GM12891 (cell line): ENCODE data around the gene ZFP36L2. TPM values are rescaled to one million over a fixed set of nuclear protein-coding genes. Genes with fewer than 3 reads are reported as not detected.

ENCODE experiments used
- DNase-seq: peaks from one replicate; pipeline ENCODE4 v3.0.0; 2011; ENCODE audit warnings: low spot score; ENCODE audit not compliant: insufficient read length
- FAIRE-seq: peaks from 2 replicates; lab custom pipeline; 2011; peaks lifted over from hg19 to GRCh38; lab: Jason Lieb, UNC
- PAX5 ChIP-seq: IDR thresholded peaks from 2 replicates; pipeline ENCODE4 v1.6.1; 2011; ENCODE audit warnings: low read length, moderate library complexity, mild to moderate bottlenecking; ENCODE audit not compliant: insufficient read depth, severe bottlenecking
- POLR2A ChIP-seq: IDR thresholded peaks from 2 replicates; pipeline ENCODE4 v1.6.1; 2011; ENCODE audit warnings: low read depth, low read length, control low read depth
- POLR2AphosphoS5 ChIP-seq: IDR thresholded peaks from 2 replicates; pipeline ENCODE4 v1.6.1; 2011; ENCODE audit warnings: low read depth, low read length, control low read depth
- POU2F2 ChIP-seq: IDR thresholded peaks from 2 replicates; pipeline ENCODE4 v1.6.1; 2011; ENCODE audit warnings: low read depth, mild to moderate bottlenecking, control low read depth, low read length, moderate library complexity
- SPI1 ChIP-seq: IDR thresholded peaks from 2 replicates; pipeline ENCODE4 v1.6.1; 2011; ENCODE audit warnings: low read depth, low read length, control low read depth
- TAF1 ChIP-seq: IDR thresholded peaks from 2 replicates; pipeline ENCODE4 v1.6.1; 2011; ENCODE audit warnings: low read depth, low read length, control low read depth
- polyA plus RNA-seq: library from polyadenylated mRNA; unstranded; fragments of >200 nt; gene quantifications from one replicate; pipeline ENCODE4 v1.2.1, GENCODE V29; 2012; ENCODE audit warnings: low read depth, missing spikeins, inconsistent platforms; ENCODE audit not compliant: missing spikeins

Gene ZFP36L2
- polyA plus RNA-seq = 16.6 TPM

- peak; percentile 92 for DNase-seq
- TF ChIP-seq TAF1 (peak; percentile 82), POU2F2 (no peak; the same call in 1 of the 2 replicates), POLR2A (peak; percentile 91), PAX5 (no peak), POLR2AphosphoS5 (peak; percentile 89), SPI1 (no peak)
- FAIRE-seq = peak; percentile 65
These were observed at the start of gene ZFP36L2 for GRCh38 chr2:43226558-43226954. TSS of gene ZFP36L2 (minus strand) at chr2:43226606. CDS start at chr2:43226315, 291 bp downstream.

GRCh38 chr2:43274721-43275120, 48.3 kb upstream of the ZFP36L2 start:
- DNase-seq = no peak
- no peak for FAIRE-seq
- TF ChIP-seq PAX5 (no peak), POLR2AphosphoS5 (no peak), TAF1 (no peak), POLR2A (no peak), SPI1 (no peak), POU2F2 (no peak)

GRCh38 chr2:43274055-43274454, 47.6 kb upstream of the ZFP36L2 start:
- FAIRE-seq = no peak
- no peak for TF ChIP-seq TAF1
- TF ChIP-seq POLR2AphosphoS5 = no peak
- TF ChIP-seq SPI1 = no peak
- TF ChIP-seq POU2F2 = no peak
- TF ChIP-seq PAX5 = no peak
- no peak for TF ChIP-seq POLR2A
- DNase-seq = no peak

- no peak for FAIRE-seq
- DNase-seq = no peak
These were observed 47.1 kb upstream of the ZFP36L2 start for GRCh38 chr2:43273529-43273928.

GRCh38 chr2:43270930-43271615, 44.7 kb upstream of the ZFP36L2 start:
- TF ChIP-seq TAF1 = no peak
- no peak for TF ChIP-seq POU2F2
- no peak for TF ChIP-seq POLR2A
- TF ChIP-seq POLR2AphosphoS5 = no peak
- TF ChIP-seq PAX5 = no peak
- TF ChIP-seq SPI1 = no peak
- DNase-seq (no peak), FAIRE-seq (no peak)

More at GRCh38 chr2:43273529-43273928, 47.1 kb upstream of the ZFP36L2 start:
- TF ChIP-seq PAX5 (no peak), POU2F2 (no peak), TAF1 (no peak), SPI1 (peak; percentile 40; the same call in 1 of the 2 replicates), POLR2A (no peak), POLR2AphosphoS5 (no peak)

- FAIRE-seq (no peak), DNase-seq (no peak)
- no peak for TF ChIP-seq POU2F2
- no peak for TF ChIP-seq SPI1
- no peak for TF ChIP-seq POLR2AphosphoS5
- TF ChIP-seq PAX5 = no peak
These were observed 44.1 kb upstream of the ZFP36L2 start for GRCh38 chr2:43270461-43270860.

- no peak for FAIRE-seq
- no peak for DNase-seq
- no peak for TF ChIP-seq PAX5
- no peak for TF ChIP-seq POU2F2
- no peak for TF ChIP-seq POLR2A
- TF ChIP-seq TAF1 = no peak
- TF ChIP-seq SPI1 = no peak
- TF ChIP-seq POLR2AphosphoS5 = no peak
These were observed 43.3 kb upstream of the ZFP36L2 start for GRCh38 chr2:43269706-43270105.

GRCh38 chr2:43269074-43269572, 42.7 kb upstream of the ZFP36L2 start:
- DNase-seq = no peak
- TF ChIP-seq SPI1 (no peak), POU2F2 (no peak), TAF1 (no peak), POLR2A (no peak), POLR2AphosphoS5 (no peak), PAX5 (no peak)
- FAIRE-seq = no peak
